GM12891 (cell line): ENCODE measurements around the gene OASL.

Experiments used
- PAX5 ChIP-seq: IDR thresholded peaks from 2 replicates; pipeline ENCODE4 v1.6.1; 2011; ENCODE audit warnings: low read length, moderate library complexity, mild to moderate bottlenecking; ENCODE audit not compliant: insufficient read depth, severe bottlenecking
- POLR2A ChIP-seq: IDR thresholded peaks from 2 replicates; pipeline ENCODE4 v1.6.1; 2011; ENCODE audit warnings: low read depth, low read length, control low read depth
- POLR2AphosphoS5 ChIP-seq: IDR thresholded peaks from 2 replicates; pipeline ENCODE4 v1.6.1; 2011; ENCODE audit warnings: low read depth, low read length, control low read depth
- POU2F2 ChIP-seq: IDR thresholded peaks from 2 replicates; pipeline ENCODE4 v1.6.1; 2011; ENCODE audit warnings: low read depth, mild to moderate bottlenecking, control low read depth, low read length, moderate library complexity
- SPI1 ChIP-seq: IDR thresholded peaks from 2 replicates; pipeline ENCODE4 v1.6.1; 2011; ENCODE audit warnings: low read depth, low read length, control low read depth
- TAF1 ChIP-seq: IDR thresholded peaks from 2 replicates; pipeline ENCODE4 v1.6.1; 2011; ENCODE audit warnings: low read depth, low read length, control low read depth

DNA sequence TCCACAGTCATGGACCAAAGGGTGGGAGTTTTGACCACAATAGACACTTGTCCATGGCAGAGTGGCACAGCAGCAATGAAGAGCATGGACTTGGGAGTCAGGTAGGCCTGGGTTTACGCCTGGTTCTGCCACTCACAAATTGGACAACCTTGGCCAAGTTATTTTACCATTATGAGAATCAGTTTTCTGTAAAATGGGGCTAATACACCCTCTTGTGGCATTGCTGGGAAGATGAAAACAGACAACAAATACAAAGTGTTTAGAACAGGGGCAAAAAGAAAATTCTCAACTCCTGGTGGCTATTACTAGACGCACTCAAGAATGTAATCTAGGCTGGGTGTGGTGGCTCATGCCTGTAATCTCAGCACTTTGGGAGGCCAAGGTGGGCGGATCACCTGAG, 25.3 kb downstream of the OASL start:
- TF ChIP-seq POLR2A (no peak), TAF1 (no peak), POLR2AphosphoS5 (no peak), SPI1 (no peak), PAX5 (no peak), POU2F2 (no peak)
